AG09319 (cell line): ENCODE measurements around the gene BCL2L2.

Experiments used
- DNase-seq: peaks from one replicate; pipeline ENCODE4 v3.0.0-alpha.2; 2010; ENCODE audit warnings: low read depth; ENCODE audit errors: extremely low read depth
- TF ChIP-seq, protein P1 (sequence below): IDR thresholded peaks from 2 replicates; pipeline ENCODE4 v1.5.1; 2011; ENCODE audit warnings: low read depth, mild to moderate bottlenecking, inconsistent platforms, low read length, moderate library complexity

Gene BCL2L2

DNA sequence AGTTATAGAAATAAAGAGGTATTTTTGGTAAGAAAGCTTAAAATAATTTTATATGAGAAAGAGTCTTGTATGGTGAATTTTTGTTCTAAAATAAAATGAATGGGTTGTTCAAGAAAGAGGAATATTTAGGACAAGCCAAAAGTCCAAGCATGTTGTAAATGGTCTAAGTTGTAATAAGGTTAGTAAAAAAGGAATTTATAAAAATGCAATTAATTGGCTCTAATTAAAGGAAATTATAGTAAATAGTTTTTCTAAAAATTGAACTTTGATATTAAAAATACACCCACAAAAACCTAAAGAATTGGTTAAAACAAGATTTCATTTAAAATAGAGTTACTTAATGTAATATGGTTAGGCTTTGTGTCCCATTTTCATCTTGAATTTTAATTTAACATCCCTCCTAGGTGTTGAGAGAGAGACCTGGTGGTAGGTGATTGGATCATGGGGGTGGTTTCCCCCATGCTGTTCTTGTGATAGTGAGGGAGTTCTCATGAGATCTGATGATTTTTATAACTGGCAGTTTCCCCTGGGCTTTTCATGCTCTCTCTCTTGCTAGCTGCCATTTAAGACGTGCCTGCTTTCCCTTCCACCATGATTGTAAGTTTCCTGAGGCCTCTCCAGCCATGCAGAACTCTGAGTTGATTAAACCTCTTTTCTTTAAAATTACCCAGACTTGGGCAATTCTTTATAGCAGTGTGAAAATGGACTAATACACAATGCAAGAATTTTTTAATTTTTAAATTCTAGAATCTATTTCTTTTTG lies 33.1 kb downstream of the BCL2L2 start:
- no peak for DNase-seq
- TF ChIP-seq, protein P1, sequence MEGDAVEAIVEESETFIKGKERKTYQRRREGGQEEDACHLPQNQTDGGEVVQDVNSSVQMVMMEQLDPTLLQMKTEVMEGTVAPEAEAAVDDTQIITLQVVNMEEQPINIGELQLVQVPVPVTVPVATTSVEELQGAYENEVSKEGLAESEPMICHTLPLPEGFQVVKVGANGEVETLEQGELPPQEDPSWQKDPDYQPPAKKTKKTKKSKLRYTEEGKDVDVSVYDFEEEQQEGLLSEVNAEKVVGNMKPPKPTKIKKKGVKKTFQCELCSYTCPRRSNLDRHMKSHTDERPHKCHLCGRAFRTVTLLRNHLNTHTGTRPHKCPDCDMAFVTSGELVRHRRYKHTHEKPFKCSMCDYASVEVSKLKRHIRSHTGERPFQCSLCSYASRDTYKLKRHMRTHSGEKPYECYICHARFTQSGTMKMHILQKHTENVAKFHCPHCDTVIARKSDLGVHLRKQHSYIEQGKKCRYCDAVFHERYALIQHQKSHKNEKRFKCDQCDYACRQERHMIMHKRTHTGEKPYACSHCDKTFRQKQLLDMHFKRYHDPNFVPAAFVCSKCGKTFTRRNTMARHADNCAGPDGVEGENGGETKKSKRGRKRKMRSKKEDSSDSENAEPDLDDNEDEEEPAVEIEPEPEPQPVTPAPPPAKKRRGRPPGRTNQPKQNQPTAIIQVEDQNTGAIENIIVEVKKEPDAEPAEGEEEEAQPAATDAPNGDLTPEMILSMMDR, result no peak

DNA sequence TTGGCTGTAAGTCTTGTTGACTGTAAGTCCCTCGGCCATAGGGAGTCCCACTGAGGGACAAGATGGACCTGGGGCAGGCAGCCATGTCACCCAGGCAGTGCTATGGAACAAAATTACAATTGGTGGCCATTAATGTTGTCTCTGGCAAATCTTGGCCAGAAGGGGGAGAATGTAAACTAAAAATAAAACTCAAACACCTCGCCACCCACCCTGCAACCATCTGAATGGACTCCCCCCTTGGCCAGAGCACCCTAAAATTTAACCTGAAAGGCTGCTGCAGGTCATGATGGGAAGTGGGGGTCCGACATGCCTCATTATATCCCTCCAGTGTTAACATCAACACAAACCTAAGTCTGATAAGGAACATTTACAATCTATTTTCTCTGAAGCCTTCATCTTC lies 37.8 kb downstream of the BCL2L2 start:
- TF ChIP-seq, protein P1, result no peak
- DNase-seq, result no peak

DNA sequence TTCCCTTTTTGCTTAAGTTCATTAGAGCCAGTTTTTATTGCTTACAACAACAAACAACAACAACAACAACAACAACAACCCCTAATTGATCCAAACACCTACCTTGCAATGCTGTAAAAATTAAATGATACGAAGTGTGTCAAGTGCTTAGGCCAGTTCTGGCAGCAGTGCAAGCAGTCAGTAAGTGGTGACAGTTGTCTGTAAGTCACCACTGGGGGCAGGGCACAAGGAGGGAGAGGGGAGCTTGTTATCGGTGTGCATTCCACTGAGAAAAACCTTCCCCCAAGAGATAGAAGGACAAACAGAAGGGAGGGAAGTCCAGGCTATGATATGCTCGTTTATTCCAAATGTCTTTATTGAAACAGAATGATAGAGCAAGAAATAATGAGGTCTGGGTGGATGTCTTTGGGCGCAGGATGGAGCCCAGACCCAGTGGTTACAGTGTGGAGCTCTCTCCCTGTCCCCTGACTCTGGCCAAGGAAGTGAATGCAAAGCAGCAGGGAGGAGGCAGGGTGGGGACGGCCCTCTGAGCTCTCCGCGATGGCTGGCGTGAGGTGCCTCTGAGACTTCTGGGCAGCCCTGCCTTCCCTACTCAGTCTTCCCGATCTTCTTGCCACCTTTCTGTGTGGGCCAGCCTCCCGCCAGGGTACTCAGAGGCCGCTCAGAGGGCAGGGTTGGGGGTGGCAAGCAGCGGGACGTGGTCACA lies 39.5 kb downstream of the BCL2L2 start:
- TF ChIP-seq, protein P1, result no peak
- DNase-seq, result no peak

DNA sequence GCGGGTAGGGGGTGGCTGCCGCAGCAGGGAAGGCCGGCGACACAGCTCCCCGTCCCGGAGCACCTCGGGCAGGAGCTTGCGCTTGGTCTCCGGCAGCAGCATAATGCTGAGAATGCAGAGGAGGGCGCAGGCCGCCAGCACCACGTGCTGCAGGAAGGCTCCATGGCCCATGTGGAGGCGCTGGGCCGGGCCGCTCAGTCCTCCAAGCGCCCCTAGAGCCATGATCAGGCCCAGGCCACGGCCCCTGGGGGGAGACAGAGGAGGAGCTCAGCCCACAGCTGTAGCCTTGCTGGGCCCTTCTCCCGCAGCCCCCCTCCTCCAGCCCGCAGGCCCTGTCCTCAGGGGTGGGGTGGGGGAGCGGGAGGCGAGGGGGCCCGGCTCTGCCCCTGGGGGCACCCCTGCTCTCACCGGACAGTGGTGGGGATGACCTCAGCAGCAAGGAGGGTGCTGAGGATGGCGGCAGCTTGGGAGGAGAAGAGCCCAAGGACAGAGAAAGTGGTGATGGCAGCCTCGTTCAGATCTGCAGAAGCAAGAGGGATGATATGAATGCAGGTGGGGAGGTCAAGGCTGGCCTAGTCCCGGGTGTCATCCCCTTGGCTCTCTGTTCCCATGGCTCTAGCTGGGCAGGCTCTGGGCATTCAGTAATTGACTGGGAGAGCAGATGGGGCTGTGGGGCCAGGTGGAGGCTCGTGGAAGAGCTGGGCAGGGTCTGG lies 40.2 kb downstream of the BCL2L2 start:
- TF ChIP-seq, protein P1, result no peak
- no peak for DNase-seq

DNA sequence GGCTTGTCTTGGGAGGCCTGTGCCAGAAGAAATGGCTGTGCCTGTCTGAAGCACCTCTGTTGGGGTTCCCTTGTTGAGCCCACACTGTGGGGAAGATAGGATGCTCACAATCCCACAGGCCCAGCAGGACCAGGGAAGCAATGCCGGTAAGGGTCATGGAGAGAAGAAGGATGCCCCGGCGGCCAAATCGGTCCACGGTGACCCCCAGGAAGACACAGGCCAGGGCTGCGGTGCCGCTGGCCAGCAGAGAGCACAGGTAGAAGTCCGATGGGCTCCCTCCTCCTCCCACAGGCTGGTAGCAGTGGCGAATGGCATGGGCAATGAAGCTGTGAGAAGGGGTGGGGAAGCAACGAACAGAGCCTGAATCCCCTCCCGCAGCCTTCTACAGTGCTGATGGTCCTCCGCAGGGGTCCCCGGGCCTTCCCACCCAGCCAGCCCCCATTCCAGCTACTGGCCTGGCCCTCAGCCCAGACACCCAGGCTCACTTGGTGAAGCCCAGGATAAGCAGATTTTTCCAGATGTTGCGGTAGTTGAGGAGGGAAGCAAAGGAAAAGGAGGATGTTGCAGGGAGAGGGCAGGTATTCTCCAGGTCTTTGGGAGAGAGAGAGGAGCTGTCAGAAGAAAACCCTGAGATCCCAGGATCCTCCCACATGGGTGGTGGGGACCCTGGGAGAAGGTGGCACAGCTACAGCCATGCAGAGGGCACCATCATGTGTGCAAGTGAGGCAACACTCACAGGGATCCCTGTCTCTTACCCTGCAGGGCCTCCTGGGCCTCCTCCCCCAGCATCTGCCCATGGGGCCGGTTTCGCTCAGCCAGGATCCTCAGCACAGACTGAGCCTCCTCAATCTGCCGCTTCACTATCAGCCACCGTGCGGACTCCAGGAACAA lies 41.0 kb downstream of the BCL2L2 start:
- DNase-seq, result no peak
- TF ChIP-seq, protein P1, result no peak

DNA sequence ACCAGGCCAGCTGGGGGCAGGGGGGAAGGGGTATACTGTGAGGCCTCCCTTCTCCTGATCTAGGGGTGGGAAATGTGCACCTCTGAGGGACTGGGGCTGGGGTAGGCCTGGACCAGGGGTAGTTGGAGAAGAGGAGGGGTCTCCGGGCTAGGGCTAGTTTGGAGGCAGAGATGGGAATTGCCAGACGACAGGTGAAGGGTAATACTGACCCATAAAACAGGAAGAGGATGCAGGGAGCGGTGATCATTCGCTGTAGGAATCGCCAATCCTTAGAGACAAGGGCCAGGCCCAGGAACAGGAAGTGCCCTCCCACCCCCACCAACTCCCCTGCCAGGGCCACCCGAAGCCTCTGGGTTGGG lies 41.6 kb downstream of the BCL2L2 start:
- no peak for DNase-seq
- TF ChIP-seq, protein P1, result no peak
